ENCODE measurements around the gene MAGI2. TPM values are rescaled to one million over a fixed set of nuclear protein-coding genes. Genes with fewer than 3 reads are reported as not detected.
"Not testable (repeated sequence)": the region's sequence is repeated elsewhere in the genome, so short reads cannot be mapped to it uniquely, and the experiment has no call there.

MAGI2 gene
- total RNA-seq, 6 experiments from 2014 or later: 7.1 to 9.8 (median 8.5) TPM

- H3K27ac Mint-ChIP-seq: no peak overlapping the region
- peaks cover 17% of the 10 kb centered on the region for H3K4me1 Mint-ChIP-seq (ENCODE audit: low read depth)
- TF ChIP-seq CTCF (IDR thresholded peaks at IDR 0.05): no peak
- no peak for DNase-seq
- no peak overlapping the region for H3K4me3 Mint-ChIP-seq
- H3K9me3 Mint-ChIP-seq: no peaks in the 10 kb centered on the region; the same call in 1 of the 2 replicates
- no peaks in the 10 kb centered on the region for H3K36me3 Mint-ChIP-seq (ENCODE audit: low read depth)
- H3K27me3 Mint-ChIP-seq (ENCODE audit: insufficient read depth): no peaks in the 10 kb centered on the region; the same call in 1 of the 2 replicates
Observed at GRCh38 chr7:79036356-79036755, 417.1 kb downstream of the MAGI2 start.

GRCh38 chr7:79035858-79036257 lies 417.6 kb downstream of the MAGI2 start:
- H3K27me3 Mint-ChIP-seq (ENCODE audit: insufficient read depth): no peaks in the 10 kb centered on the region; the same call in 1 of the 2 replicates
- H3K36me3 Mint-ChIP-seq (ENCODE audit: low read depth): no peaks in the 10 kb centered on the region
- no peak overlapping the region for H3K27ac Mint-ChIP-seq
- H3K4me1 Mint-ChIP-seq (ENCODE audit: low read depth): peaks cover 17% of the 10 kb centered on the region
- DNase-seq: no peak
- no peak overlapping the region for H3K4me3 Mint-ChIP-seq
- H3K9me3 Mint-ChIP-seq: no peaks in the 10 kb centered on the region; the same call in 1 of the 2 replicates
- TF ChIP-seq CTCF (IDR thresholded peaks at IDR 0.05): no peak

- peaks cover 17% of the 10 kb centered on the region for H3K4me1 Mint-ChIP-seq (ENCODE audit: low read depth)
- H3K4me3 Mint-ChIP-seq: no peak overlapping the region
- DNase-seq: no peak
- H3K27ac Mint-ChIP-seq: no peak overlapping the region
- no peaks in the 10 kb centered on the region for H3K27me3 Mint-ChIP-seq (ENCODE audit: insufficient read depth)
- no peaks in the 10 kb centered on the region for H3K36me3 Mint-ChIP-seq (ENCODE audit: low read depth)
- no peaks in the 10 kb centered on the region for H3K9me3 Mint-ChIP-seq
- no peak for TF ChIP-seq CTCF (IDR thresholded peaks at IDR 0.05)
Observed at GRCh38 chr7:79034730-79035129, 418.7 kb downstream of the MAGI2 start.

GRCh38 chr7:79019711-79020110 lies 433.8 kb downstream of the MAGI2 start:
- H3K4me3 Mint-ChIP-seq; H3K27ac Mint-ChIP-seq; H3K27me3 Mint-ChIP-seq (ENCODE audit: insufficient read depth); H3K4me1 Mint-ChIP-seq (ENCODE audit: low read depth); DNase-seq: not testable (repeated sequence)
- H3K9me3 Mint-ChIP-seq: peaks cover 46% of the 10 kb centered on the region
- H3K36me3 Mint-ChIP-seq (ENCODE audit: low read depth): peaks cover 44% of the 10 kb centered on the region

GRCh38 chr7:79011921-79012320 lies 441.5 kb downstream of the MAGI2 start:
- no peak for TF ChIP-seq CTCF (IDR thresholded peaks at IDR 0.05)
- peaks cover 4% of the 10 kb centered on the region; the same call in 1 of the 2 replicates for H3K4me1 Mint-ChIP-seq (ENCODE audit: low read depth)
- no peak overlapping the region for H3K4me3 Mint-ChIP-seq
- no peaks in the 10 kb centered on the region for H3K36me3 Mint-ChIP-seq (ENCODE audit: low read depth)
- no peak for DNase-seq
- H3K9me3 Mint-ChIP-seq: no peaks in the 10 kb centered on the region
- H3K27ac Mint-ChIP-seq: no peak overlapping the region
- no peaks in the 10 kb centered on the region for H3K27me3 Mint-ChIP-seq (ENCODE audit: insufficient read depth)

- Mint-ChIP-seq H3K27me3 (ENCODE audit: insufficient read depth) (no peaks in the 10 kb centered on the region), H3K9me3 (no peaks in the 10 kb centered on the region), H3K4me3 (no peak overlapping the region), H3K36me3 (ENCODE audit: low read depth) (no peaks in the 10 kb centered on the region), H3K4me1 (ENCODE audit: low read depth) (peaks cover 4% of the 10 kb centered on the region; the same call in 1 of the 2 replicates), H3K27ac (no peak overlapping the region)
- TF ChIP-seq CTCF (IDR thresholded peaks at IDR 0.05): no peak
- DNase-seq: peak; percentile 6
Observed at GRCh38 chr7:79009647-79010046, 443.8 kb downstream of the MAGI2 start.

Data from HFFc6 (cell line).